Measurements from ENCODE around the gene ABTB2. TPM values are rescaled to one million over a fixed set of nuclear protein-coding genes. Genes with fewer than 3 reads are reported as not detected.

Gene ABTB2
- polyA plus RNA-seq, 1 donor from 2014 or later = 0.68 TPM

- Histone ChIP-seq H3K4me3 (ENCODE audit: low read length) (no peak overlapping the region), H3K9me3 (ENCODE audit: low read length) (no peaks in the 10 kb centered on the region), H3K79me2 (replicated peaks; ENCODE audit: insufficient read depth, low read length) (no peaks in the 10 kb centered on the region), H4K20me1 (ENCODE audit: insufficient read depth) (no peaks in the 10 kb centered on the region), H3K9ac (ENCODE audit: low read length) (no peak overlapping the region), H3K4me2 (ENCODE audit: low read length) (no peak overlapping the region), H3K27me3 (ENCODE audit: insufficient read depth, low read depth, low read length) (no peaks in the 10 kb centered on the region), H3K27ac (ENCODE audit: low read length) (no peak overlapping the region), H3K9me2 (ENCODE audit: insufficient read depth, low read length) (no peaks in the 10 kb centered on the region), H3F3A (ENCODE audit: insufficient read depth, low read length, poor library complexity, severe bottlenecking) (no peaks in the 10 kb centered on the region), H2AFZ (ENCODE audit: low read depth, low read length) (no peak overlapping the region), H3K36me3 (ENCODE audit: insufficient read depth, low read length) (no peaks in the 10 kb centered on the region)
- TF ChIP-seq POLR2AphosphoS5 (IDR thresholded peaks at IDR 0.05) = no peak
- TF ChIP-seq SMC3 (conservative IDR thresholded peaks at IDR 0.05; ENCODE audit: poor library complexity) = no peak
- TF ChIP-seq RAD21 (conservative IDR thresholded peaks at IDR 0.05) = no peak
Observed at GRCh38 chr11:34318111-34319037, 39.4 kb downstream of the ABTB2 start.

GRCh38 chr11:34317666-34318065 lies 40.1 kb downstream of the ABTB2 start:
- H3F3A ChIP-seq (ENCODE audit: insufficient read depth, low read length, poor library complexity, severe bottlenecking) = no peaks in the 10 kb centered on the region
- H3K36me3 ChIP-seq (ENCODE audit: insufficient read depth, low read length) = no peaks in the 10 kb centered on the region
- TF ChIP-seq RAD21 (conservative IDR thresholded peaks at IDR 0.05) (no peak), EP300 (conservative IDR thresholded peaks at IDR 0.05; ENCODE audit: poor library complexity, severe bottlenecking) (no peak), SMC3 (conservative IDR thresholded peaks at IDR 0.05; ENCODE audit: poor library complexity) (no peak), CTCF (IDR thresholded peaks at IDR 0.05; ENCODE audit: poor library complexity, severe bottlenecking) (no peak), POLR2AphosphoS5 (IDR thresholded peaks at IDR 0.05) (no peak), EZH2 (IDR thresholded peaks at IDR 0.05; ENCODE audit: borderline replicate concordance, insufficient read depth, low read length, poor library complexity, severe bottlenecking) (no peak), TAF1 (IDR thresholded peaks at IDR 0.05; ENCODE audit: low read depth) (no peak), MXI1 (conservative IDR thresholded peaks at IDR 0.05; ENCODE audit: poor library complexity, severe bottlenecking) (no peak), REST (IDR thresholded peaks at IDR 0.05; ENCODE audit: borderline replicate concordance) (no peak)
- H3K4me2 ChIP-seq (ENCODE audit: low read length) = no peak overlapping the region
- no peaks in the 10 kb centered on the region for H3K9me3 ChIP-seq (ENCODE audit: low read length)
- no peak overlapping the region for H3K9ac ChIP-seq (ENCODE audit: low read length)
- no peaks in the 10 kb centered on the region for H3K27me3 ChIP-seq (ENCODE audit: insufficient read depth, low read depth, low read length)
- no peaks in the 10 kb centered on the region for H4K20me1 ChIP-seq (ENCODE audit: insufficient read depth)
- H3K4me3 ChIP-seq (ENCODE audit: low read length) = no peak overlapping the region
- H3K79me2 ChIP-seq (replicated peaks; ENCODE audit: insufficient read depth, low read length) = no peaks in the 10 kb centered on the region
- no peaks in the 10 kb centered on the region for H3K9me2 ChIP-seq (ENCODE audit: insufficient read depth, low read length)
- H2AFZ ChIP-seq (ENCODE audit: low read depth, low read length) = no peak overlapping the region
- H3K27ac ChIP-seq (ENCODE audit: low read length) = no peak overlapping the region

Data from neural cell (in vitro differentiated cells).